Dermis blood vessel endothelial cell (primary cell): ENCODE results near the gene GPNMB. TPM values are rescaled to one million over a fixed set of nuclear protein-coding genes. Genes with fewer than 3 reads are reported as not detected.

Experiments
- DNase-seq: peaks from one replicate; pipeline ENCODE4 v3.0.0; 2010
- total RNA-seq: library from RNA; depleted of rRNA; stranded (reverse); fragments of >200 nt; gene quantifications from 2 replicates; pipeline ENCODE4 v1.2.3, GENCODE V29; 2014

Gene GPNMB
- total RNA-seq, 1 donor from 2014 or later, result 0.68 TPM

DNA sequence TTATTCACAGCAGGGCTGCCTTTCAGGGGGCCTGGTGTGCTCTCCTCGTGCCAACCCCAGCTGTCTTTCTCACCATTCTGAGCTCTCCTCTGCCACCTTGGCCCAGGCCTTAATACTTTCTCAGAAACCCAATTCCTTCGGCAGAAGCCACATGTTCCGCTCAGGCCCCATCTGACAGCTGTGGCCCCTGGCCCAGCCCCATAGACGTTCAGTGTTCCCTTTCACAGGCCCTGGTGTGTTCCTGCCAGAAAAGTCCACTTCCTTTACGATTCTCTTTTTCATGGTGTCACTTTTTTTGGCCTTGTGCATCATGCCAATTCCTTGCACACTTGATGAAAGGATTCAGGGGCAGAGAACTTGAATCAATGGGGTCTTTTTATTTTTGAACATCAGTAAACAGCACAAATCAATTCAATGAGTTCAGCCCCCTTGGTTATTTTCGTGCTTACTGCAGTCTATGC lies 15.9 kb upstream of the GPNMB start:
- no peak for DNase-seq

DNA sequence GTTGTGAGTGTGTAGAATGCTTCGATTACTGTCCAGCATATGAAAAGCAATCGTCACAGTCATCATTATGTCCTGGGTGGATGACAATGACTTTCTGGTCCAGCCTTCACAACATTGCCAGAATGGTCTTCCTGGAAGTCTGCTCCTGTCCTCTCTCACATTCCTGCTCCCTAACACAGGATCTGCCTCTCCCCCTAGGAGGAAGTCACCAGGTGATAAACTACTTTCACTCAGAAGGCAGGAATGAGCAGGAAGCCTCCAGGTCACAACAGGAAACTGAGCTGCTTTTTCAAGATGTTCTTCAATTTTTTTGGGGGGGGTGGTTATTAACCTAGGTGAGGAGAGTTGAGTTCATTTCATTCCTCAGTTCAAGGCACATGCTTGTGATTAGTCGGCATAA lies 13.6 kb upstream of the GPNMB start:
- DNase-seq, result no peak

GRCh38 chr7:23234569-23235296 lies 11.8 kb upstream of the GPNMB start:
- DNase-seq, result no peak

DNA sequence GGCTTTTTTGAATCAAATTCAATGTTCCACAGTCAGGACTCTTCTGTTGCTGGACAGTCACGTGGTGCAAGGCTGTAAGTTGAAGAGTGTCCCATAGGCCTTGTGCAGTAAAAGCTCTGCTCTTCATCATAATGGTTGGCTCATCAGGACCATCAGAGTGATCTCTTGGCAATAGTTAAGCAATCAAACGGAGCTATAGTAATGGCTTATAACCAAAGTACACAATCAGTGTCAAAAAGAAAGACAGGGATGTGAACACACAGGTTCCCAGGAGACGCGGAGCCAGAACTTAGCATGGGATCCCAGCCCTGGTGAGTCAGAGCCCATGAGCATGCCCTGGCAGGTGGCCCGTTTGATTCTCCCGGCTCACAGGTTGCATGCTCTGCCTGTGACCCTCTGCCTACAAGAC lies 10.8 kb upstream of the GPNMB start:
- no peak for DNase-seq

GRCh38 chr7:23237000-23237399 lies 9.6 kb upstream of the GPNMB start:
- DNase-seq, result no peak

DNA sequence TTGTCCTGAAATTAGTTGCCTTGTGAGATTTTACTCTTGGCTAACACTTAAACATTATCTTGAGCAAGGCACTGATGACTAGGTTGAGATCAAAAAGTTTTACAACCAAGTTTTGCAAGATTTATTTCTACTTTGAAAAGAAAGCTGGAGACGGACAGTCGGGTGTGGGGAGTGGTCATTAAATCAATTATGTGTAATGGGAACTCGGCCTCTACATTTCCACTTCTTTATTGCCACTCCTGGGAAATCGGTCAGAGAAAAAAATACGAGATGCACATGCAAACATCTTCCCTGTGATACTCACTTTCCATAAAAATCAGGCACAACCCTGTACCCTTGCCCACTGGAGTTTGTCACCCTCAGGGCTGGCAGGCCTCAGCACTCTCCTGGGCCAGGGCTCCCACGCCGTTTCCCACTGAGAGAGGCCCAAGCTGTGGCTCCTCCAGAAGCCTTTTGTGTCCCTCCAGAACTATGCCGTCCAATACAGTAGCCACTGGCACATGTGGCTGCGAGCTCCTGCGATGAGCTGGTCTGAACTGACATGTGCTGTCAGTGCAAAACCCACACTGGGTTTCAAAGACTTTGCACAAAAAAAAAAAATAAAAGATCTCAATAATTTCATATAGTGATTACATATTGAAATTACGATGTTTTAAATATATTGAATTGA lies 7.5 kb upstream of the GPNMB start:
- no peak for DNase-seq

DNA sequence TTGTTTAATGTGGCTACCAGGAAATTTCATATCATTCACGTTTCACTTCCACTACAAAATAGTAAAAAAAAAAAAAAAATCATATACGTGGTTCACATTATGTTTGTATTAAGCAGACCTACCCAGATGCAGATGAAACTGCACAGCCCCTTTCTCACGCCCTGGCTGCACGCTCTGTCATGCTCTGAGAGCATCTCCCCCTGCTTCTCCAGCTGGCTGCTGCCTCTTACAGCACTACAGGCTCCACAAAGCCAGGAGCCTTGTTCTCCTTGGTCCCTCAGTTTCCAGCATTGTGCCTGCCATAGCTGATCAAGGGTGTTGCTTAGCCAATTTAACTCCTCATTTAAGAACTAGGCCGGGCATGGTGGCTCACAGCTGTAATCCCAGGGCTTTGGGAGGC lies 6.9 kb upstream of the GPNMB start:
- DNase-seq, result no peak

DNA sequence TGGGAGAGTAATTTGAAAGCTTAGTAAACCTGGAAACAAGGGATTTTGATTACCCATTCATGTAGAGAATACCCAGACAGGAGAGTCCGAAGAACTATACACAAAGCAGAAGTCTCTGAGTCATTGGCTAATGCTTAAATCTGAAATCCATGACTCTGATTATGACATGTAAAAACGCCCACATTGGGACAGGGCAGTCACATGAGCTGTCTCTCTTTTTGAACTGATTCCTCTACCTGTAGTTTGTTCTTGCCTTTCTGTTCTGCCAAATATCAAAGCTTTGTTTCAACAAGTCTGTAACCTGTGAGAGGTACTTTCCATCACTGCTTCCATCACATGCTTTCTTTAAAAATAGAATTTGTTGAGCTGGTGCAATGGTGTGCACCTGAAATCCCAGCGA lies 4.3 kb upstream of the GPNMB start:
- no peak for DNase-seq

GRCh38 chr7:23242935-23243334 lies 3.6 kb upstream of the GPNMB start:
- DNase-seq, result no peak

DNA sequence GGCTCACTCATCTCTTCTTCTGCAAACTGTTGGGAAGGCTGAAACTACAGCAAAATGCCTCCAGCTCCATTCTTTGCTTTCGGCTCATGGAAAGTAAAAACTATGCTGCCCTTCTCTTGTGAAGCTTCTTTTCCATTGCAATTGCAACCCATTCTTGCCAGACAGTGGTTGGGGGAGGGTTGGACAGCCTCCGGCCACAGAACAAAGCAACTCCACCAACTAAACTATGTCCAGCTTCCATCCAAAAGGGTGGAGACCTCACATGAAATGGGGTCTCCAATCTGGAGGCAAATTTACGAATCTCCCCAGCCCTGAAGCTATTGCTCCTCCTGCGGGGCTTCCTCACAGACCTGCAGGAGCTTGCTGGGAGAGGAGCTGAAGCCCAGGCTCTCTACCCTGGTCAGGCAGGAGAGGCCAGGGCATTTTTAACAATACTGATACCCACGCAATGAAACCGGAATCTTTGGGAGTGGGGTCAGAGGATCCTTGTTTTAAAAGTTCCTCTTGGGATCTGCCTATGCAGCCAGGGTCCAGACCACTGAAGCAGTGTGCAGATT lies 549 bp downstream of the GPNMB start:
- DNase-seq, result peak; percentile 1

DNA sequence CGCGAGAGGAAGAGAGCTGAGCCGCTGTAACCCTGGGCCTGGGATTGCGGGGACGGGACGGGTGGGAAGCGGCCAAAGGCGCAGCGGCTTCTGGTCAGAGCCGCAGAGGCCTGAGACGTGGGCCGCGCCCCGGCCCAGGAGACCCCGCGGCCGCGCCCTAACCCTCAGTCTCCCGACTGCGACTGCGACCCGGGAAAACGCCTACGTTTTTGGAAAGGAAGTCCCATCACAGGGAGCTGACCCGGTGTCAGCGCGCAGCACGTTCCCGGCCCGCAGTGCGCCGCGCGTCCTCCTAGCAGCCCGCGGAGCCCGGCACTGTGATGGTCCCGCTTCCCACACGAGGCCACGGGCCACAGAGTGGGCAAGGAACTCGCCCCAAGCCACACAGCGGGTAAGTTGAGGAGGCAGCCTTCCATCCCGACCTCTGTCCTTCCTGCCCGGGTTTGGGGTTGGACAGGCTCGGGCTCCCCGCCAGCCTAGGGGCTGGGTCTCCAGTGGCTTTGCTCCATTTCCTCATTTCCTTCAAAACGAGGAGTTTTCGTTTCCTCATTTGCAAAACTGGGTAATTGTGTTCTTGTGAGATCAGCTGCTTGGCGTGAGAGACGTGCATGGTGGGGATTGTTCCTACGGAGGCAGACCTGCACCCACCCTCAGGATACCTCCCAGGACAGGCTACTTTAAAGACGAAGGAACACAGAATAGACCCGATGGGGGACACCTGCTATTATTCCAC lies 1.2 kb downstream of the GPNMB start:
- DNase-seq, result peak; percentile 20

DNA sequence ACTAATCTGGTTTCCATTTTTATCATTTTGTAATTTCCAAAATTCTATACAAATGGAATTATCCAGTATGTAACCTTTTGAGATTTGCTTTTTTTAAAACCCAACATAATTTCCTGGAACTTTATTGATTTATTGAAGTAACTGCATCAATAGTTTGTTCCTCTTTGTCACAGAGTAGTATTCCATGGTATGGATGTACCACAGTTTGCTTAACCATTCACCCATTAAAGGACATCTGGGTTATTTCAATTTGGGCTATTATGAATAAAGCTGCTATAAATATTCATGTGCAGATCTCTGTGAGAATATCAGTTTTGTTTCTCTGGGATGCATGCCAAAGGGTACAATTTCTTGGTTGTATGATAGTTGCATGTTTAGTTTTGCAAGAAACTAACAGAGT lies 2.9 kb downstream of the GPNMB start:
- DNase-seq, result no peak

DNA sequence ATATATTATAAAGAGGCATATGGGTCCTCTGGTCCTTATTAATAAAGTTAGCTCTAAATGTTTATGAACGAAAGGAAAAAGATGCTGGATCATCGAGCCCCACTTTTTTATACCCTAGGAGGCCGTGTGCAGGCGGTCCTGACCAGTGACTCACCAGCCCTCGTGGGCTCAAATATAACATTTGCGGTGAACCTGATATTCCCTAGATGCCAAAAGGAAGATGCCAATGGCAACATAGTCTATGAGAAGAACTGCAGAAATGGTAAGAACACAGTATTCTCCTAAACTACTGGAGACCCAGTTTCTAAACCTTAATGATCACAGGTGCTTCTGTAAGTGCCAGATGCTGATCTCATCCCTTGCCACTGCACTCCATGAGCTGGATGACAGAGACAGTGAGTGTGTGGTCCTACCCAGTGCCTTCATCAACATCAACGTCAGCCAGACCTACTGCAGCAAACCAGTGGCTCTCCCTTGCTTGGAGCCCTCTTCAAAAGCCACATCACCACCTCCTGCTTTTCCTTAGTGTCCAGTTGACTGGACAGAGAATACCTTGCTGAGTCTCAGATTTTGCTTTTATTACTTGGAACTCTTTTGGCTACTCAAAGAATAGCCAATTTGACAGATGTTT lies 7.6 kb downstream of the GPNMB start:
- DNase-seq, result no peak

- DNase-seq, result no peak
These were observed 10.2 kb downstream of the GPNMB start for GRCh38 chr7:23256731-23257130.

GRCh38 chr7:23260371-23260770 lies 13.8 kb downstream of the GPNMB start:
- no peak for DNase-seq

- DNase-seq, result peak; percentile 81
These were observed 15.4 kb downstream of the GPNMB start for GRCh38 chr7:23261843-23262452.

GRCh38 chr7:23264916-23265458 lies 18.4 kb downstream of the GPNMB start:
- no peak for DNase-seq

DNA sequence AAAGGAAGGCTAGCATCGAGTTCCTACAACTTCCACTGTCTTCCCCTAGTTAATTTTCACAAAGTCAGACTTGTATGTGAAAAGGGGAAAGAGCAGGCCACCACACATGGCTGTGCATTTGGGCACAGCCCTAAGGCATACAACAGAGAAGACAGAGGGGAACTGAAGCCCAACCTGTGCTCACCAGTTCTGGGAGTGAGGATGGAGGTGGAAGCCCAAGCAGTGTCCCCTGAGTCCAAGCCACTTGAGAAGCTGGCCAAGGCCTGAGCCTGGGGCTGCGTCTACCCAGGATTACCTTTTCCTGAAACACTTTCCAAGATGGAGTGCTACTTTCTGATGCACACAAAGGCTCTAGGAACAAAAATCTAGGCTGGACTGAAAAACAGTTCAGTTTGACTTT lies 20.3 kb downstream of the GPNMB start:
- no peak for DNase-seq

- no peak for DNase-seq
These were observed 20.8 kb downstream of the GPNMB start for GRCh38 chr7:23267357-23267756.

DNA sequence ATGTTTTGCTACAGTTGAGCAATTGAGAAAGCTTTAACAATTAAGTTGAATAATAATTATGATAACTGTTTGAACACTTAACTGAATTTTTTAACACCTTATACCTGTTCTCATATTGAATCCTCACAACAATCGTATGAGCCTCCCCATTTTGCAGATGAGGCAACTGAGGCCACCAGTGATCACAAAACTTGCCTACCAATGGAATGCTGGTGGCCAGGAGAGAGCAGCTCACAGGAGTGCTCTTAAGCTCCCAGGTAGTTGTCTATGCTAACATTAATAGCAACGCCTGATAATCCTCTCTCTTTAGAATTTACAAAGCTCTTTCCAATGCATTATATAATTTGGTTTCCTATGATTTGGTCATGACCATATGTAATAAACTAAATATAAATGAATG lies 21.6 kb downstream of the GPNMB start:
- DNase-seq, result no peak

- DNase-seq, result no peak
These were observed 22.2 kb downstream of the GPNMB start for GRCh38 chr7:23268746-23269145.

- no peak for DNase-seq
These were observed 25.7 kb downstream of the GPNMB start for GRCh38 chr7:23272275-23272674.
